ENCODE measurements around the gene SLC6A9.
A peak's percentile ranks its signal among the peaks of the same experiment; 100 is the strongest.

The SLC6A9 gene

DNA sequence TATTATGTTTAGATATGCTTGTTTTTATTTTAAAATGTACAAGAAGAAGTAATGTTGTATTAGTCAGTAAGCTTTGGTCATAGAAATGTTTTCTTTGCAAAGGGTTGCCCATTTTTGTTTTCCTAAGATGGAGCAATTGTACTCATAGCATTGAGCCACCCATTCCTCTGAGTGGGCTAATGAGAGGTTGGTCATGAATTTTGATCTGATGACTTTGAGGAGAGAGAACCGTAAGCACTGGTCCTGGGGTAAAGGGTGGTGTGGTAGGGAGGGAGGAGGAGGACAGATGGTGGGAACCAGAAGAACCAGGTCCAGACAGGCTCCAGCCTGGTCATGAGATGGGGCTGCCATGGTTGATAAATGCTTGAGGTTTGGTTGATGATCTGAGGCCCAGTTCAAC, 15.9 kb upstream of the SLC6A9 start:
- no peak for FAIRE-seq

DNA sequence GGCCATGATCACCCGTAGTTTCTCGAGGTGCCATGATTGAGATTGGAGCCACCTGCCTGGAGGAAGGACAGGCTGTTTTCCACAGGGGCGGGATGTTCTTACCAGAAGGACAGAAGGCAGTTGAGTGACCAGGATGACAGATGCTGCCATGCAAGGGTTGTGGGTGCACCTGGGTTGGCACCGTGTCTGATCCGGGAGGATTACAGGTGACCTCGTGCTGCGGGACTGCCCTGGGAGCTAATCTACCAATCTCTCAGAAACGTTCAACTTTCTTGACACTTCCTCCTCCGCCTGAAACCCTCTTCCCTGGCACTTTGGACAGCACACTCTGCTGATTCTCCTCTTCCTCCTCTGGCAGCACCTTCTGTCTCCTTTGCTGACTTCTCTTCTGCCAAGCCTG, 13.8 kb upstream of the SLC6A9 start:
- no peak for FAIRE-seq

DNA sequence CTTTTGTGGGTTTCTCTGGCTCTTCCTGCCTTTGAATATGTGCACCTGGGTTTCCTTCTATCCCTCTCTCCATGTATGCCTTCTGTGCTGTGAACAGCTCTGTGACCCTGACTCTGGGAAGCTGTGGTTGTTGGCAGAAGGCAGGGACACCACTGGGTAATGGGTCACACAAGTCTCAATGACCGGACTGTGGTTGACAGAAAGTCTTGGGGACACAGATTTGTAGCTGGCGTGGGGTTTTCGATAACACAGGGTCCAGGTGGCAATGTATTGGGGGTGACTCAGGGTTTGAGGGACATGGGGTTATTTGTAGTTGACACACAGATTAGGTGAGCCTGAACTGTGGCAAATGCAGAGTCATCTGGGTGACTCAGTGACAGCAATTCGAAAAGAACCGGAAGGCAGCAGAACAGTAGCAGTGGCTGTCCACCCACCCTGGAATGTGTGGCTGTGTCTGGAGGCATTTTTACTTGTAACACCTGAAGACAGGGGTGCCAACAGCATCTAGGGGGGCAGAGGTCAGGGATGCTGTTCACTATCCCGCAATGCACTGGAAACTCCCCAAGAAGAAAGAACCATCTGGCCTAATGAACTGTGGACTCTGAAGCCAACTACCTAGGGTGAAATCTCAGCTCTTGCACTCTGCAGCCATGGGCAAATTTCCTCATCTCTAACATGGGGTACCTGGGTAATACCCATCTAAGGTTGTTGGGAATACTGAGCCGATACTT, 13.0 kb upstream of the SLC6A9 start:
- no peak for FAIRE-seq

DNA sequence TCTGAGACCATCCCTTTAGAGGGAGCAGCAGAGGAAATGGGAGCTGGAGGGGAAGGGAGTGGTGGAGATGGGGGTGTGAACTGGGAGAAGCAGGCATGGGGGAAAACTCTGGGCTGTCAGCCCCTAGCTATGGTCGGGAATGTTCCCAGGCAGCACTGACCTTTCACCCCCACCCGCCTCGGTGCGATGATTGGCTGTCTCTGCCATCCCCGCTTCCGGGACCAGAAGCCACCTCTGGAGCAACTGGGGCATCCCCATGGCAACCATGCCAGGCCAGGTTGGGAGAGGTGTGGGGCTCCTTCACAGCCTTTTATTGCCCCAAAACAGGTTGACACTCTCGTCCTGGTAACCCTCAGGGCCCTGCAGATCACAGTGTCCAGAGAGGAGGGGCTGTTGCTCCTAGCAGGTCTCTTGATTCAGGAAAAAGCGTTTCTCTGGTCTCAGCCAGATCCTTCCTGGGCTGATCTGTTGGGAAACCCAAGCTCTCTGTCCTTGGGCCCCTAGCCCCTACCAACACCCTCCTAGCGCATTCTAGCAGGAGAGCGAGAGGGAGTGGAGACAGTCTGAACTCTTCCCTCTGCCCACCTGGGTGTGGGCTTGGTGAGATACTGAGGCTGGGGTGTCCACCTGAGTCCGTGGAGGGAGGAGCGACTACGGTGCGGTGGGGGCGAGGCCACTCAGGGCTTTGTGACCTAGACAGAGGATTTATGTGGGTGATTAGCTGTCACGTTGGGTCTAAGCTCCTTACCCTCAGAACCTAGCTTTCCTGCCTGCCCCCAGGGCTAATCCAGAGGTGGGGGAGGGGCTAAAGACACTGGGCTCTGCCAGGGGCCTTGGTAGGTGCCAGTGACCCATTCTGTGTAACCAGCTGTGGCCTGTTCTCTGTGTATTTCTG, 12.2 kb upstream of the SLC6A9 start:
- no peak for FAIRE-seq

DNA sequence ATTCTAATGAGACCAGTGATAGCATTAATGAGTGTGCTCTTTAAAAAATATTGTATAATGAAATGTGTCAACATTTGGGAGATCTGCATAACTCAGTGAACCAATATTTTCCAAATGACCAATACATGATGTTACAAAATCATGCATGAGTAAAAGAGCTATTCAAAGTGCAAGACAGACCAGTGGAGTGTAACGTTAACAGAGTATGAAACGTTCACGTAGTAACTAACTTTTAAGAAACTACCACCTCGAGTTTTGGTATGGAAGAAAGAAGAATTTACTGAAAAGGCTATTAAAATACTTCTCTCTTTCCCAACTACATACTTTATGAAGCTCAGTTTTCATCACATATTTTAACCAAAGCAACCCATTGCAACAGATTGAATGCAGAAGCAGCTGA, 9.6 kb upstream of the SLC6A9 start:
- FAIRE-seq: no peak

DNA sequence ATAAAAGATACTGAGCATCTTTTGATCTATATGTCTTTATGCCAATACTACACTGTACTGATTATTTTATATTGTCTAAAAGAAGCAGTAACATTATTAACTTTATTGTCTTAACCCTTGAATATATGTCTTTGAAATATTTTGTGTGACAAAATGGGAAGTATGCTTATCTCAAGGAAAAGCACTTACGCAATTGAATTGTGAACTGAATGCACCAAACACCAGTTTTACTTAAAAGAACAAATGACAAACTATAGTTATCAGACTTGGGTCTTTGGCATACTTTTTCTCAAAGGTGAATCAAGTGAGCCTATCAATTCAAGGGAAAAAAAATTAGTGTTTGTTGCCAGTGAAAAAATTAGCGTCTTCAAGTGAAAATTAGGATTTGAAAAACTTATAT, 9.2 kb upstream of the SLC6A9 start:
- FAIRE-seq: no peak

DNA sequence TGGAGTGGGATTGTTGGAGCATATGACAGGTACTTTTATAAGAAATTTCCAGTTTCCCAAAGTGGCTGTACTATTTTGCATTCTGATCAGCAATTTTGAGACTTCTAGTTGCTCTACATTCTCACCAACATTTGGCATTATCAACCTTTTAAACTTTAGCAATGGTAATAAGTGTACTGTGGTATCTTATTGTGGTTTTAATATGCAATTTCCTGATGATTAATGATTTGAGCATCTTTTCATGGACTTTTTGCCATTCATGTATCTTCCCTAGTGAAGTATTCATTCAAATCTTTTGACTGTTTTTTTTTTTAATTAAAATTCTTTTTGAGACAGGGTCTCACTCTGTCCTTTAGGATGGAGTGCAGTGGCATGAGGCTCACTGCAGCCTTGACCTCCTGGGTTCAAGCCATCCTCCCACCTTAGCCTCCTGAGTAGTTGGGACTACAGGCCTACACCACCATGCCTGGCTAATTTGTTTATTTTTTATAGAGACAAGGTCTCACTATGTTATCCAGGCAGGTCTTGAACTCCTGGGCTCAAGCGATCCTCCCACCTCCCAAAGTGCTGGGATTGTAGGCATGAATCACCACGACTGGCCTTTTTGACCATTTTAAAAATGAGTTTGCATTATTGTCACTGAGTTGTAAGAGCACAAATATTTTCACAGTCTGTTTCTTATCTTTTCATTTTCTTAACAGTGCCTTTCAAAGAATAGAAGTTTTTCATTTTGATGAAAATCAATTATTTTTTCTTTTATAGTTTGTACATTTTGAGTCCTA, 7.8 kb upstream of the SLC6A9 start:
- no peak for FAIRE-seq

DNA sequence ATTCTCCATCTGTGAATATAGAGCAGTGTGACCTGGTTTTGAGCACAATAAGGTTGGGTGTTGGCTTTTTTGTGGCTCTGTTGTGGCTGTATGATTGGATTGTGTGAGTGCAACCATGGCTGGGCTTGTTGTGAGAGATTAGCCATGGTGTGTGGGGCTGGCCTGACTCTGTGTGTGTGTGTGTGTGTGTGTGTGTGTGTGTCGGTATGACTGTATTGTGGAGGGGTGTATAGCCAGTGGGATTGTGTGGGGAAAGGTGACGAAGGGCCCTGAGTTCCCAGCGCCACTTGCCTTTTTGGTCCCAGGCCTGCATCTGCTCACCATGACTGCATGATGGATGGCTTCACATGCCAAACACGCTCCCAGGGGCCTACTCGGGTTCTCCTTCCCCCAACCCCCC, 5.9 kb upstream of the SLC6A9 start:
- no peak for FAIRE-seq

DNA sequence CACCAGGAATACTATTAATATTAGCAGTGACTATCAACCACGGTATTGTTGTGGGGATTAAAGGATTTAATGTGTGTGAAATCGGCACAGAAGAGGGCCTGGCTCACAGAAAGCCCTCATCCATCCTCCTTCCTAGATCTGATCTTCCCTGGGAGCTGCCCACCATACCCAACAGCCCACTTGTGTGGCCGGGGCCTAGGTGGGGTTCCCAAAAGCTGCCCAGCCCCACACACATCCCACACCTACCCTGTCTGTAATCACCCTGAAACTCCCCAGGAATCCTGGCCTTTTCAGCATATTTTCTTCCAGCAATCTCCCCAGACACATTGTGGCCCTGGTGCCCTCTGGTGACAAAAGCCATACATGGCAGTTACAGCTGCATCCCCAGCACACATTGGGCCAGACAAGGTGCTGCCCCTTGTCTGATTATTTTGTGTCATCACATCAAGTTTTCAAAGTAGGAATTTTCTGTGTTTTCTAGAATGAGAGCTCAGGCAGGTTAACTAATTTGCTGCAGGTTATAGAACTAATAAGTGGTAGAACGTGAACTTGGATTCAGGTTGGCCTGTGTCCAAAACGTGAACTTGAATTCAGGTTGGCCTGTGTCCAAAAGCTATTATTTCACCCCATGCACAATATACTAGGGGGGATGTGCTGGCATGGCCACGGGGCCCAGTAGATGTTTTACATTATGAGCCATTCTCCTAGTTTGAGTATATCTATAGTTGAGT, 5.3 kb upstream of the SLC6A9 start:
- peak; percentile 40 for FAIRE-seq

DNA sequence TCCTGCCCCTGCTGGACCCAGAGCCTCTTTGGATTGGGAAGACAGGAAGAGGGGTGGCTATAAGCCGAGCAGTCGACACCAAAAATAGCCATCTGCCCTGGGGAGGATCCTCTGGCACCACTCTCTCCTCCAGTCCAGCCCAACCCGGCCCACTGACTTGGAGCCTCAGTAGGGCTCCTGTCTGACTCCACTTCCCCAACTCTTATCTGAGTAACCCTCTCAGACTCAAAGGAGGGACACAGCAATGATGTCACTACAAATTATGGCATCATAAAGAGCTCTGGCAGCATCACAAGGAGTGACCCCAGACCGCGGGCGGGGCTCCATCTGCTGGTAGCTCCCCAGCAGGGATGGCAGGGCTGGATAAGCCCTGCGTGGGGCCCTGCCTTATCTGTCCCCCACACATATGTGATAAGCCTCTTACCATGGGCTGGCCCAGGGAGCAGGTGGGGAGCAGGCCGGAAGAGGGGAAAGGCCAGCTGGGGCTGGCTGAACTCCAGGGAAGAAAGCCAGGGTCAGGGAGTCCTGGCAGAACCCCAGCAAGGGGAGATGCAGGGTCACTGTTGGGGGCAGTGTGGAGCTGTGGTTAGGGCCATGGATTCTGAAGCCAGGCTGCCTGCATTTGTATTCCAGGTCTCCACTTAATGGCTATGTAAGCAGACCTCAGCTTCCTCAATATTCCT, 4.6 kb upstream of the SLC6A9 start:
- FAIRE-seq: no peak

DNA sequence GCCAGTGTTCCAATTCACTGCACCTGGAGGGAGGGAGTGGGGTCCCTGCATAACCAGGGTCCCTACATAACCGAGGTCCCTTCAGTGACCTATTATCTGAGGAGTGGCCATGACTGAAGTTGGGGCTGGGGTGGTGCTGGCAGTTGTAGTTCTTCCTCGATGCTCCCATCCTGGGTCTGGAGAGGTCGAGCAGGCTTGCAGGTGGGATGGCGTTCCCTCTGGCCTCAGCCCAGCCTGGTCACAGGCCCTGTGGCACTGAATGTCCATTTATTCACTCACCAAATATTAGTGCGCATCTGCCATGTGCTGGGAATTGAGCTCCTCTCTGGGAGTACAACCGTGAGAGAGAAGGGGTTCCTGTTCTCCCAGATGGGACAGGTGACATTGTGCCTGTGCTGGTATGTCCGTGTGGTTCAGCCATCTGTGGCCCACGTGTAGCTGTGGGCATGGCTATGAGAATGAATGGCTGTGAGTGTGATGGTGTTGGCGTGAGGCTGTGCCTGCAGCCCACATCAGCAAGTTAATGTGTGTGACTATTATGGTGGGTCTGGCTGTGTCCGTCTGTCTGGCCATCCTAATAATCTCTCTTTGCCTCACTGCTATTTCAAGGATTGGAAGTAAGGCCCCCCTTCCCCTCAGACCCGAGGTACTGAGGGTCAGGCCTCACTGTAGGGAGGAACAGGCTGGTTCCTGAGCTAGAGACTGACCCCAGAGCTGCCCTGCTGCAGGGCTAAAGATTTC, 3.9 kb upstream of the SLC6A9 start:
- FAIRE-seq: no peak

DNA sequence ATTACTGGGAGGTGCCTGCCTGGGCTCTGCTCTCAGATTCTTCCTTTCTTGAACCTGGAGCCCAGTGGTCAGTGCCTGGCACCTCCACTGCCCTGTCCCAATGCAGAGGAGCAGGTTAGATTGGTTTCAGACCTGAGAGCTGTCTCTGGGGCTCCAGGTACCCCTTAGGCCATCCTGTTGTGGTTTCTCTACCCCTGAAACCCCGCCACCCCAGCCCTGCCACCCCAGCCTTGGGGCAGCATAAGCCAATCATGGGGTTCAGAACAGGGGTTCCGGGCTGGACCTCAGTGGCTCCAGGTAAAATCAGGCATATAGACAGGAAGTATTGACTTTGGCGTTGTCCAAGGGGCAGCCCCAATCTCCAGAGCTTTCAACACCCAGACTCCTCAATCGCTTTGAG, 3.2 kb upstream of the SLC6A9 start:
- no peak for FAIRE-seq

DNA sequence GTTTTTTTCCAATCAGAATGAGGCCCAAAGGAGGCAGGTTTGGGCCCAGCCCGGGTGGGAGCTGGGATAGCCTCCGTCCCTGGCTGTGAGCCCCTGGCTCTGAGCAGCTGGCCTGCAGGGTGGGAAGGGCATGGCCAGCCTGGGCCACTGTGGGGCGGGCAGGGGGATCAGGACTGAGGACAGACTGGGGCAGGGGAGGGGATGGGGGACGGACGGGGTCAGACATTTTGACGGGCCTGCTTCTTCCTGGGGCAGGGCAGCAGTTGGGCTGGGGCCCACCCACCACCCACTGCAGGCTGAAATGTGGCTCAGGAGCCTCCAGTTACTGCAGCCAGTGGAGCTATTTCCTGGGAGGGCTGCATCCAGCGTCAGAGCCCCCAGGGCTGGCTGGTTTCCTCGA, 2.5 kb upstream of the SLC6A9 start:
- no peak for FAIRE-seq

DNA sequence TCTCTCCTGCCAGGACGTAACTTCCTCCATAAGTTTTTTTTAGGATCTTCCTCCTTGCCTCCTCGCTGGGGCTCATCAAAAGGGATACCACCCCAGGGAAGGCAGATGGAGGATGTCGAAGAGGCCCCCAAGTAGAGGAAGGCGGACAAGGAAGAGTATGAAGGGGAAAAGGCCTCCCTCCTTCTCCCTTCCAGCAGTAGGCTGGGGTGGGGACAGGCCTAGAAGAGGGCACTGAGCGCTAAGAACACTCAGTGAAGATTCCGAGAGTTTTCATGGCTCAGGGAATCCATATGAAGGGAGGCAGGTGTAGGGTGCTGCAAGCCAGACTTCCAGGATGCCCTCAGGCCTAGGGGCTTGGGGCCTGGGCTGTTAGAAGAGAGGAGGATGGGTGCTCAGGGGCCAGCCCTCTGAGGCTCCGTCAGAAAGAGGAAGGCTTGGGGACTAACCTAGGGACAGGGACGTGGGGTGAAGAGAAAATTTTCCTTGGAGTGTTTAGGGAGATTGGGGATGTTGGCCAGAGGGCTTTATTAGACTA, 1.8 kb upstream of the SLC6A9 start:
- FAIRE-seq: no peak

DNA sequence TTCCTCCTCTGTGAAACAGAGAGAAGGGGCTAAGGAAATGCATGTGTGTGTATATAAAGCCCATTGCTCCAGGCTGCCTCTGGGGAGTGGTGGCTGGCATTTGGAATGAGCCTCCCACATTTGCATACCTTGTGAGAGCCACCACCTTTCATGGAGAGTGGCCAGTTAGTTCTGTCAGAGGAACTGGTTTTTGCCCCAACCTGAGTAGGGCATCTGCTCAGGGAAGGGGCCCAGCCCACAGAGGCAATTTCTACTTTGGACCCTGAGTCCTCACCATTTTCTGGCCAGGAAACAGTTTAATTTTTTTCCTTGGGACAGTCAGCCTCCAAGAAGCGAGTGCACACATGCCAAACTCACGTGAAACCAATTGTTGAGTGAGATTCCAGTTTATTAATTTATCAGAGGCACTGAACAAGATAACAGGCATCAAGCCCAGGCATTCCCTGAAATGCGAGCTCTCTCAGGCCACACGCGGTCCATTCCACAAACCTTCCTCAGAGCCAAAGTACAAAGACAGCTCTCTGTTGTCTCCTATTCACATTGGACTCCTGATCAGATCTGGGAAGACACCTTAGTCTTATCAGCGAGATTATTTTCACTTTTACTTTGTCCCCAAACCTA, 1.0 kb upstream of the SLC6A9 start:
- no peak for FAIRE-seq

DNA sequence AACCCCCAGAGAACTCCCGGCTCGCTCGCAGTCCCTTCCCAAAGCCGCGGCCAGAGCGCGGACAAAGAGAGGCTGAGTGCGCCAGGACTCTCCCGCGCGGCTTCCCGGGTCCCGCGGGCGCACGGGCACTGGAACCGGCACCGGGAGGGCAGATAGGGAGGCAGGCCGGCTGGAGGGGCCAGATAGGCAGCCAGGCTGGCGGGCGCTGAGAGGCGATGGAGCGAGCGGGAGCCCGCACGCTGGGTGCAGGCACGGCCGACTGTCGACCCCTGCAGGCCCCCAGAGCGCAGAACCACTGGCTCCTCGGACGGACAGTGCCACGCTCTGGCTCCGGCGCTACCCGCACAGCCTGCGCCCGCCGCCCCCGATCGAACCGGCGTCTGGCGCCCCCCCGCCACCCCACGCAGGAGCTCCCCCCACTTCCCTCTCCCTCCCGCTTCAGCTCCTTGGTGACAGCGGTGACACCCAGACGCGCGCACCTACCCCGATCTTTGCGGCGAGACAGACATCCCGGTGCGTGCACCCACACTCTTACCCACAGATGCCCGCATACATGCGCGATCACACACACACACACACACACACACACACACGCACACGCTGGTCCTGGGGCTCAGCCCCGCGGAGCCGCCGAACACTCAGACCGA, 534 bp downstream of the SLC6A9 start:
- FAIRE-seq: no peak

DNA sequence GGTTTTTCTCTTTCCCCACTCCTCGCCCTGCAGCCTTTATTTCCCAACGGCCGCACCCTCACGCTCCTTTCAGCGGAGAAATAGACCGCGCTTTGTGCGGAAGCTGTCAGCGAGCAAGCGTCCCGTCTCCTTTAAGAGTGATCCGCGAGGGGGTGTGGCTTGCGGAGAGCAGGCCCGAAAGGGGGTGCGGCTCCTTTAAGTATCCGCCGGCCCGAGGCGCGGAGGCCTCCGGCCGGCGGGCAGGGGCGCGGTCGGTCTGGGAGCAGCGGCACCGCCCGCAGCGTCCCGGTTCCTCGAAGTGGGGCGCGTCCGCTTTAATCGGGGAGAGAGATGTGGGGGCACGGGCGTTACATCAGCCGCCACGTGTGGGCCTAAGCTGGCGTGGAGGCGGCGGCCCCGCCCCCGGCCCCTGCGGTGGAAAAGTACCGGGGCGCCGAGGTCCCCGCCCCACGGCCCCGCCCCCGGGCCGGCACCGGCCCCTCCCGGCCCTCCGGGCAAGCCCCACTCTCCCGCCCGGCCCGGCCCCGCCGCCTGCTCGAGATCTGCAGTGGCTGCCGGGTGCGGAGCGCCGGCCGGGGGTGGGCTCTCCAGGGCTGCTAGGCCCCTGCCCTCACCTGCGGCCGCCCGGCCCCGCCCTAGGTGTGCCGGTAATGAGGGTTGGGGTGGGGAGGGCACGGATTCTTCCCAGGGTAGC, 1.2 kb downstream of the SLC6A9 start:
- FAIRE-seq: no peak

DNA sequence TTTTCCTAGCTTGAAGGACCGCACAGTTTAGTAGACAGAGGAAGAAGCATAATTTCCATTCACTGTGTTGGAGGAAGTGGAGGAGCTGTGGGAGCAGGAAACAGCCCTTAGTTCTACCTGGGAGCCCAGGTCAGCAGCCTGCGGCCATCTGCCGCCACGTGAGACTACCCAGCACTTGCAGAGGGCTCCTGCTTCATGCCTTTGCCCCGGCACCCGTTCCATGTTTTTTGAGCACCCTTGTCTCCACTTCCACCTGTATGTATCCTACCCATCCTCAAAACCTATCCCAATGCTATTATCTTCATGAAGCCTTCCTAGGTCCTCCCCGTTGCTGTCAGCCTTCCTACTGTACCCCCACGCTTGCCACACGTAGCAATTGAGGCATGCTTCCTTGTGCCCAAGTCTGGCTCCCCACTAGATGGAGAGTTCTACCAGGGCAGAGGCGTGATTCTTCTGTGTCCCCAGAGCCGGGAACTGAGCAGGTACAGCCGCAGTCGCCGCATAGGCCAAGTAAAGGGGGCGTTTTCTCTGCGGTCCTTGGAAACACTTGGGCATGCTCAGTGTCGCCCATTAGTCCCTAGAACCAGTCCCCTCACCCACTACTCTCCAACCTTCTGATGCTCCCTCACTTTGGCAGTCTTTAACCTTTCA, 1.9 kb downstream of the SLC6A9 start:
- FAIRE-seq: no peak

DNA sequence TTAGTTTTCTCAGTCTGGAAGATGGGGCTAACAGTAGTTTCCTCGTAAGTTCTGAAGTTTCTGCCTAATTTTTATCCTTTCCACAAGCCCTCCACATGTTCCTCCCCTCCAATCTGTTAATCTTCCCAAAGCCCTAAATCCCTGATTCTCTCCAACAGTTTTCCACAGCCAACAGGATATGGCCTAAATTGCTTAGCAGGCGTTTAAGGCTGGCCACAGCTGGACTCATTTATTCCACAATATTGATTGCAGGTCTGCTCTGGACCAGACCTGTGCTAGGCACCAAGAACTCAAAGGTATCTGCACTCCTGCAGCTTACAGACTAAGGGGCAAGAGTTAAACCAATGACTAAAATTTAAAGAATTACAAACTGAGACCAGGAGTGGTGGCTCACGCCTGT, 3.9 kb downstream of the SLC6A9 start:
- FAIRE-seq: no peak
